ENCODE results near the gene SLC3A2. TPM values are rescaled to one million over a fixed set of nuclear protein-coding genes. Genes with fewer than 3 reads are reported as not detected.

Gene SLC3A2
- polyA plus RNA-seq (2012; ENCODE audit: insufficient read depth, insufficient read length, low read depth), result 878 TPM

GRCh38 chr11:62880803-62881578 is at the start of gene SLC3A2:
SLC3A2 (plus strand) TSS chr11:62880896; CDS start chr11:62881024, 128 bp downstream.
- H3K4me1 ChIP-seq, result 0 out of 2 replicates have a peak, but pooled peaks cover 3% of the 10 kb centered on the region
- H3K4me3 ChIP-seq (ENCODE audit: low read depth, low read length), result peak within 1 kb of the TSS; percentile 83
- peak; percentile 39 for TF ChIP-seq CTCF (IDR thresholded peaks at IDR 0.05; ENCODE audit: low read depth, low read length)
- no peaks in the 10 kb centered on the region for H3K27me3 ChIP-seq
- H3K9me3 ChIP-seq, result no peaks in the 10 kb centered on the region
- DNase-seq, result peak; percentile 83
- H3K36me3 ChIP-seq, result peaks cover 54% of the 10 kb centered on the region

- DNase-seq, result peak; percentile 39
- TF ChIP-seq CTCF (IDR thresholded peaks at IDR 0.05; ENCODE audit: low read depth, low read length), result no peak
- H3K4me3 ChIP-seq (ENCODE audit: low read depth, low read length), result peak overlapping the region; percentile 67
- H3K4me1 ChIP-seq, result no peaks in the 10 kb centered on the region
- no peaks in the 10 kb centered on the region for H3K9me3 ChIP-seq
- peaks cover 13% of the 10 kb centered on the region for H3K36me3 ChIP-seq
- H3K27me3 ChIP-seq, result no peaks in the 10 kb centered on the region
Measured at GRCh38 chr11:62830904-62831519, 49.7 kb upstream of the SLC3A2 start.

GRCh38 chr11:62831520-62832335 is 49.0 kb upstream of the SLC3A2 start, which contains the start of gene STX5:
STX5 (minus strand) TSS chr11:62832051; CDS start chr11:62831243, 808 bp downstream.
- H3K36me3 ChIP-seq, result peaks cover 19% of the 10 kb centered on the region
- no peaks in the 10 kb centered on the region for H3K4me1 ChIP-seq

GRCh38 chr11:62832336-62833234 is 48.1 kb upstream of the SLC3A2 start, which contains the start of gene TEX54:
TEX54 (minus strand) TSS chr11:62832841.
- Histone ChIP-seq H3K27me3 (no peaks in the 10 kb centered on the region), H3K4me1 (no peaks in the 10 kb centered on the region), H3K9me3 (no peaks in the 10 kb centered on the region), H3K36me3 (peaks cover 21% of the 10 kb centered on the region), H3K4me3 (ENCODE audit: low read depth, low read length) (peak within 1 kb of the TSS; percentile 67)
- peak; percentile 19 for DNase-seq
- no peak for TF ChIP-seq CTCF (IDR thresholded peaks at IDR 0.05; ENCODE audit: low read depth, low read length)

More at GRCh38 chr11:62831520-62832335, 49.0 kb upstream of the SLC3A2 start, which contains the start of gene STX5:
- peak within 1 kb of the TSS; percentile 67 for H3K4me3 ChIP-seq (ENCODE audit: low read depth, low read length)
- no peak for TF ChIP-seq CTCF (IDR thresholded peaks at IDR 0.05; ENCODE audit: low read depth, low read length)
- DNase-seq, result peak; percentile 96
- H3K9me3 ChIP-seq, result no peaks in the 10 kb centered on the region
- H3K27me3 ChIP-seq, result no peaks in the 10 kb centered on the region

- TF ChIP-seq CTCF (IDR thresholded peaks at IDR 0.05; ENCODE audit: low read depth, low read length), result no peak
- peaks cover 21% of the 10 kb centered on the region for H3K36me3 ChIP-seq
- H3K4me3 ChIP-seq (ENCODE audit: low read depth, low read length), result no peak overlapping the region
- H3K4me1 ChIP-seq, result no peaks in the 10 kb centered on the region
- H3K27me3 ChIP-seq, result no peaks in the 10 kb centered on the region
- no peaks in the 10 kb centered on the region for H3K9me3 ChIP-seq
- no peak for DNase-seq
Measured at GRCh38 chr11:62835336-62835735, 45.4 kb upstream of the SLC3A2 start.
